ENCODE results near the gene WDR72. TPM values are rescaled to one million over a fixed set of nuclear protein-coding genes. Genes with fewer than 3 reads are reported as not detected.

The WDR72 gene
- total RNA-seq, 4 donors from 2014 or later, result 1.0 to 8.6 (median 4.4) TPM

GRCh38 chr15:53721334-53722087 lies 38.0 kb downstream of the WDR72 start:
- Histone ChIP-seq H3K27me3 (no peaks in the 10 kb centered on the region), H3K9me3 (no peaks in the 10 kb centered on the region), H3K36me3 (no peaks in the 10 kb centered on the region), H3K4me1 (no peaks in the 10 kb centered on the region), H3K27ac (no peak overlapping the region), H3K4me3 (no peak overlapping the region)
- 85% methylated on average over 3 of the region's 3 CpGs for WGBS
- DNase-seq (ENCODE audit: low spot score in 2 of 2), result no peak
- TF ChIP-seq EP300 (IDR thresholded peaks at IDR 0.05) (no peak), POLR2A (IDR thresholded peaks at IDR 0.05) (no peak), POLR2AphosphoS5 (IDR thresholded peaks at IDR 0.05) (no peak)
- TF ChIP-seq, protein P1, sequence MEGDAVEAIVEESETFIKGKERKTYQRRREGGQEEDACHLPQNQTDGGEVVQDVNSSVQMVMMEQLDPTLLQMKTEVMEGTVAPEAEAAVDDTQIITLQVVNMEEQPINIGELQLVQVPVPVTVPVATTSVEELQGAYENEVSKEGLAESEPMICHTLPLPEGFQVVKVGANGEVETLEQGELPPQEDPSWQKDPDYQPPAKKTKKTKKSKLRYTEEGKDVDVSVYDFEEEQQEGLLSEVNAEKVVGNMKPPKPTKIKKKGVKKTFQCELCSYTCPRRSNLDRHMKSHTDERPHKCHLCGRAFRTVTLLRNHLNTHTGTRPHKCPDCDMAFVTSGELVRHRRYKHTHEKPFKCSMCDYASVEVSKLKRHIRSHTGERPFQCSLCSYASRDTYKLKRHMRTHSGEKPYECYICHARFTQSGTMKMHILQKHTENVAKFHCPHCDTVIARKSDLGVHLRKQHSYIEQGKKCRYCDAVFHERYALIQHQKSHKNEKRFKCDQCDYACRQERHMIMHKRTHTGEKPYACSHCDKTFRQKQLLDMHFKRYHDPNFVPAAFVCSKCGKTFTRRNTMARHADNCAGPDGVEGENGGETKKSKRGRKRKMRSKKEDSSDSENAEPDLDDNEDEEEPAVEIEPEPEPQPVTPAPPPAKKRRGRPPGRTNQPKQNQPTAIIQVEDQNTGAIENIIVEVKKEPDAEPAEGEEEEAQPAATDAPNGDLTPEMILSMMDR (IDR thresholded peaks at IDR 0.05), result no peak

GRCh38 chr15:53716909-53717876 lies 42.3 kb downstream of the WDR72 start:
- no peak overlapping the region for H3K27ac ChIP-seq
- 14% methylated on average over 3 of the region's 3 CpGs for WGBS
- H3K27me3 ChIP-seq, result no peaks in the 10 kb centered on the region
- H3K9me3 ChIP-seq, result no peaks in the 10 kb centered on the region
- no peaks in the 10 kb centered on the region for H3K36me3 ChIP-seq
- H3K4me1 ChIP-seq, result no peaks in the 10 kb centered on the region
- no peak for DNase-seq (ENCODE audit: low spot score in 2 of 2)
- TF ChIP-seq, protein P1 (IDR thresholded peaks at IDR 0.05), result no peak
- no peak for TF ChIP-seq POLR2A (IDR thresholded peaks at IDR 0.05)
- no peak for TF ChIP-seq EP300 (IDR thresholded peaks at IDR 0.05)
- no peak for TF ChIP-seq POLR2AphosphoS5 (IDR thresholded peaks at IDR 0.05)
- no peak overlapping the region for H3K4me3 ChIP-seq

DNA sequence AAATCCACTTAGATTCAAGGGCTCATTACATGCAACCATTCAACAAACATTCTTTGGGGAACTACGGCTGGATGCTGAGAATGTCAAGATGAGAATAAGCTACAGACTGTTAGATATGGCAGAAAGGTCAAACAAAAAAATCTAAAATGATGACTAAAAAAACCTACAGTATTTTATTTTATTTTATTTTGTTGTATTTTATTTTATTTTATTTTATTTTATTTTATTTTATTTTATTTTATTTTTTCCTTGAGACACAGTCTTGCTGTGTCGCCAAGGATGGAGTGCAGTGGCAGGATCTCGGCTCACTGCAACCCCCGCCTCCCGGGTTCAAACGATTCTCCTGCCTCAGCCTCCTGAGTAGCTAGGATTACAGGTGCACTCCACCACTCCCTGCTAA lies 46.2 kb downstream of the WDR72 start:
- Histone ChIP-seq H3K9me3 (no peaks in the 10 kb centered on the region), H3K27me3 (no peaks in the 10 kb centered on the region), H3K27ac (no peak overlapping the region), H3K4me1 (no peaks in the 10 kb centered on the region), H3K36me3 (no peaks in the 10 kb centered on the region), H3K4me3 (no peak overlapping the region)
- 96% methylated on average over 6 of the region's 6 CpGs for WGBS
- TF ChIP-seq POLR2AphosphoS5 (IDR thresholded peaks at IDR 0.05), result no peak
- no peak for DNase-seq (ENCODE audit: low spot score in 2 of 2)

GRCh38 chr15:53710906-53711305 lies 48.6 kb downstream of the WDR72 start:
- H3K27ac ChIP-seq, result no peak overlapping the region
- no peaks in the 10 kb centered on the region for H3K36me3 ChIP-seq
- 65% methylated on average over 4 of the region's 4 CpGs for WGBS
- TF ChIP-seq EP300 (IDR thresholded peaks at IDR 0.05) (no peak), POLR2AphosphoS5 (IDR thresholded peaks at IDR 0.05) (no peak), POLR2A (IDR thresholded peaks at IDR 0.05) (no peak)
- TF ChIP-seq, protein P1 (IDR thresholded peaks at IDR 0.05), result no peak
- no peak overlapping the region for H3K4me3 ChIP-seq
- no peaks in the 10 kb centered on the region for H3K9me3 ChIP-seq
- DNase-seq (ENCODE audit: low spot score in 2 of 2), result no peak
- H3K4me1 ChIP-seq, result no peaks in the 10 kb centered on the region
- no peaks in the 10 kb centered on the region for H3K27me3 ChIP-seq

DNA sequence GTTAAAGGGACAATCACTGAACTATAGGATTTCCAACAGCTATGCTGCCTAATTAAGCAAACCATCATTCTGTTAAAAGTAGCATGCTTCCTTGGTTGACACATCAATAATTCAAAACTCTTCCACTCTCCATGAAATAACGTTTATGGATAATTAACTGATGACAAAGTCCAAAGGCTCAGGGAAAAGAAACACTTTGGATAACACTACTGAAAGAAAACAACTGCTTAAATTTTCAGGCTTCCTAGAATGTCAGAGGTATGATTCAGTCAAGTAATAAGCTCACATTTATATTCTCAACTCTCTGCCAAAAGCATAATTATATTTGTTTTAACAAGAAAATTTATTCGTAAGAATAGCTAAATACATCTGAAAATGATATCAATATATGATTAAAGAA lies 49.6 kb downstream of the WDR72 start:
- no peak for DNase-seq (ENCODE audit: low spot score in 2 of 2)
- WGBS, result 46% methylated on average over 2 of the region's 2 CpGs
- Histone ChIP-seq H3K4me3 (no peak overlapping the region), H3K4me1 (no peaks in the 10 kb centered on the region), H3K36me3 (no peaks in the 10 kb centered on the region), H3K27ac (no peak overlapping the region), H3K27me3 (no peaks in the 10 kb centered on the region), H3K9me3 (no peaks in the 10 kb centered on the region)
- TF ChIP-seq, protein P1 (IDR thresholded peaks at IDR 0.05), result no peak
- TF ChIP-seq POLR2A (IDR thresholded peaks at IDR 0.05) (no peak), EP300 (IDR thresholded peaks at IDR 0.05) (no peak), POLR2AphosphoS5 (IDR thresholded peaks at IDR 0.05) (no peak)
